Right lobe of liver (tissue), 4 donors: ENCODE measurements around the gene PTPRR.

Experiments used
- POLR2A ChIP-seq: fragments of 450-650 bp; IDR thresholded peaks from one replicate; pipeline ENCODE4 v1.6.1; 2017; ENCODE audit warnings: antibody characterized with exemption, mild to moderate bottlenecking
- TF ChIP-seq, protein P1 (sequence below), 4 donors: fragments of 200-600 bp in 3 of 4; fragments of 450-650 bp in 1 of 4; IDR thresholded peaks; one replicate each; pipeline versions ENCODE4 v1.5.1 to v1.8.0; 2016 to 2022; ENCODE audit warnings: antibody characterized with exemption in 4 of 4, mild to moderate bottlenecking in 2 of 4
- donor health status: DM: no; HTN: no; CAD: no.
- donor health status: DM: no; HTN: no; CAD: no.
- donor health status: DM: no; HTN: yes; CAD: no.

DNA sequence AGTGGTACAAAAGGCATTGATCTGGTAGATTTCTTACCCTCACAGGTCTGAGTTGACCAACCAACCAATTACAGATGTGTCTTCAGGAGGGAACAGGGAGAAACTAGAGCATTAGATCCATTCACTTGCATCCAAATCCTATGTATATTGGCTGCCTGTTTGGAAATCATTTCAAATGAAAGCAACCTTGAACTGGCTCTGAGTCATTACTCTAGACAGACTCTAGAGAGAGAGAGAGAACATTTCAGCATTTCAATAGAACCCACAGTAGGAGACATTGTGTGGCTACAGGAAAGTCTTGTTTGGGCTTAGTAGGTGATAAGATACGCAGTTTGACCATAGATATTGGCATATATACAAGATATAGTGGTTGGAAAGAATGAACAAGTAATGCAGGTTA lies 114.5 kb downstream of the PTPRR start:
- TF ChIP-seq, protein P1, sequence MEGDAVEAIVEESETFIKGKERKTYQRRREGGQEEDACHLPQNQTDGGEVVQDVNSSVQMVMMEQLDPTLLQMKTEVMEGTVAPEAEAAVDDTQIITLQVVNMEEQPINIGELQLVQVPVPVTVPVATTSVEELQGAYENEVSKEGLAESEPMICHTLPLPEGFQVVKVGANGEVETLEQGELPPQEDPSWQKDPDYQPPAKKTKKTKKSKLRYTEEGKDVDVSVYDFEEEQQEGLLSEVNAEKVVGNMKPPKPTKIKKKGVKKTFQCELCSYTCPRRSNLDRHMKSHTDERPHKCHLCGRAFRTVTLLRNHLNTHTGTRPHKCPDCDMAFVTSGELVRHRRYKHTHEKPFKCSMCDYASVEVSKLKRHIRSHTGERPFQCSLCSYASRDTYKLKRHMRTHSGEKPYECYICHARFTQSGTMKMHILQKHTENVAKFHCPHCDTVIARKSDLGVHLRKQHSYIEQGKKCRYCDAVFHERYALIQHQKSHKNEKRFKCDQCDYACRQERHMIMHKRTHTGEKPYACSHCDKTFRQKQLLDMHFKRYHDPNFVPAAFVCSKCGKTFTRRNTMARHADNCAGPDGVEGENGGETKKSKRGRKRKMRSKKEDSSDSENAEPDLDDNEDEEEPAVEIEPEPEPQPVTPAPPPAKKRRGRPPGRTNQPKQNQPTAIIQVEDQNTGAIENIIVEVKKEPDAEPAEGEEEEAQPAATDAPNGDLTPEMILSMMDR (IDR thresholded peaks at IDR 0.05), result no peak
- no peak for TF ChIP-seq POLR2A
